Measurements from ENCODE around the gene KIAA1549. TPM values are rescaled to one million over a fixed set of nuclear protein-coding genes. Genes with fewer than 3 reads are reported as not detected.

The KIAA1549 gene
- total and polyA plus RNA-seq, 10 of the 15 experiments (the other 5 are each of a cell fraction or from before 2014, with no cell fraction given) = 0.02 to 0.82 (median 0.22) TPM

GRCh38 chr7:138902161-138902560 is 79.0 kb downstream of the KIAA1549 start (continued):
- TF ChIP-seq ZNF592 (IDR thresholded peaks at IDR 0.05) = no peak
- TF ChIP-seq SPI1 (IDR thresholded peaks at IDR 0.05; ENCODE audit: borderline replicate concordance, insufficient read depth, low read depth, low read length) = no peak
- no peak for TF ChIP-seq POLR2A (IDR thresholded peaks at IDR 0.05; ENCODE audit: low read depth, low read length)
- no peak for TF ChIP-seq TARDBP (IDR thresholded peaks at IDR 0.05; ENCODE audit: borderline replicate concordance)
- no peak for TF ChIP-seq SMC3 (IDR thresholded peaks at IDR 0.05; ENCODE audit: borderline replicate concordance, low read length)

GRCh38 chr7:138900035-138900828 is 81.0 kb downstream of the KIAA1549 start:
- ChIA-PET CTCF (interaction anchor here (1.4 kb wide), 1 partner anchor 14 kb away, joined by 8 read pairs; no protein-coding TSS in a partner anchor), SMC1A (ENCODE audit: uncharacterized antibody, unreplicated experiment) (interaction anchor here (1.0 kb wide), 1 partner anchor 14 kb away, joined by 3 read pairs; no protein-coding TSS in a partner anchor), POLR2A (no interaction called here), RAD21 (ENCODE audit: unreplicated experiment) (no interaction called here)
- Histone ChIP-seq H3K4me3 (no peak overlapping the region), H3K27ac (ENCODE audit: control insufficient read depth, insufficient read depth) (no peak overlapping the region), H2AFZ (ENCODE audit: control insufficient read depth, low read depth, low read length) (no peak overlapping the region), H3K36me3 (ENCODE audit: control insufficient read depth in 2 of 2, insufficient read depth in 2 of 2, low read length in 1 of 2) (no peaks in the 10 kb centered on the region), H4K20me1 (ENCODE audit: control insufficient read depth, insufficient read depth) (no peaks in the 10 kb centered on the region), H3K9ac (ENCODE audit: control insufficient read depth, insufficient read depth, low read length) (no peak overlapping the region), H3K4me2 (ENCODE audit: control insufficient read depth, insufficient read depth) (no peak overlapping the region), H3K4me1 (ENCODE audit: control insufficient read depth, insufficient read depth, low read length) (no peaks in the 10 kb centered on the region), H3K9me3 (replicated peaks; ENCODE audit: control insufficient read depth, insufficient read depth, low read length) (no peaks in the 10 kb centered on the region; the same call in 2 of the 3 replicates), H3K27me3 (replicated peaks in 1 of 2; ENCODE audit: control insufficient read depth in 2 of 2, insufficient read depth in 2 of 2, low read length in 1 of 2) (no peaks in the 10 kb centered on the region), H3K79me2 (ENCODE audit: control insufficient read depth, insufficient read depth, low read length) (no peaks in the 10 kb centered on the region)
- FAIRE-seq (no peak), ATAC-seq (no peak), DNase-seq (ENCODE audit: low read depth, low spot score) (no peak)
- BruUV-seq (replicated peaks) = no TSS peak
- in situ Hi-C loops (cut with MboI) = no loop called here
- whole genome bisulfite sequencing (ENCODE audit: insufficient coverage, insufficient replicate concordance, low lambda C conversion rate, missing lambda C conversion rate) = 39% methylated on average over 12 of the region's 12 CpGs
- intact Hi-C loops (cut with micrococcal nuclease; ENCODE audit: unreplicated experiment) = no loop called here
- TF ChIP-seq CBX3 (IDR thresholded peaks at IDR 0.05; ENCODE audit: borderline replicate concordance, low read depth) = no peak
- no peak for TF ChIP-seq ATF7 (IDR thresholded peaks at IDR 0.05; ENCODE audit: low read depth)
- TF ChIP-seq HSF1 (IDR thresholded peaks at IDR 0.05; ENCODE audit: low read depth, low read length) = no peak
- no peak for TF ChIP-seq NR2F1 (conservative IDR thresholded peaks at IDR 0.05)
- TF ChIP-seq MTA3 (IDR thresholded peaks at IDR 0.05; ENCODE audit: borderline replicate concordance, low read length) = no peak
- no peak for TF ChIP-seq STAT1 (conservative IDR thresholded peaks at IDR 0.05)
- TF ChIP-seq PML (IDR thresholded peaks at IDR 0.05; ENCODE audit: low read length) = no peak
- TF ChIP-seq RELB (IDR thresholded peaks at IDR 0.05; ENCODE audit: low read depth) = no peak
- TF ChIP-seq SMAD1 (IDR thresholded peaks at IDR 0.05; ENCODE audit: low read depth, partially characterized antibody) = no peak
